ENCODE measurements around the gene GJB2.

Gene GJB2

DNA sequence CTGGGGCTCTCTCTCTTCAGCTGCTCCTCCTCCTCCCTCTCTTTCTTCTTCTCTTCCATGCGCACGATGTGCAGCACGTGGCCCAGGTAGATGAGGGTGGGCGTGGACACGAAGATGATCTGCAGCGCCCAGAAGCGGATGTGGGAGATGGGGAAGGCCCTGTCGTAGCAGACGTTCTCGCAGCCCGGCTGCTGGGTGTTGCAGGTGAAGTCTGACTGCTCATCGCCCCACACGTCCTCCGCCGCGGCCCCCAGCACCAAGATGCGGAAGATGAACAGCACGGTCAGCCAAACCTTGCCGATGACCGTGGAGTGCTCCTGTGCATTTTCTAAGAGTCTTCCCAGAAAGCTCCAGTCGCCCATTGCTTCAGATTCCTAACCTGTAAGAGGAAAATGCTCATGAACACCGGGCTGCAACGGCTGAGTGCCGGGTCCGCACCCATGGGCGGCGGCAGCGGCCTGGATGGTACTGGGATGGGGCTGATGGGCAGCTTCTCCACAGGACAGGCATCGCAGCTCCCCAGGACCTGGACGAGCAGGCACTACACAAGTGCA, 49.7 kb downstream of the GJB2 start:
- no peak overlapping the region for H3K27ac ChIP-seq (ENCODE audit: low read length, poor library complexity, severe bottlenecking)
- H2BK15ac ChIP-seq (ENCODE audit: low read depth, poor library complexity, severe bottlenecking) = no peak overlapping the region
- H3K36me3 ChIP-seq (ENCODE audit: control insufficient read depth in 1 of 2, insufficient read depth in 2 of 2, low read depth in 1 of 2, low read length in 2 of 2) = no peaks in the 10 kb centered on the region
- H3K4ac ChIP-seq (ENCODE audit: low read depth in 1 of 2, low read length in 2 of 2) = no peak overlapping the region
- no peak overlapping the region for H4K8ac ChIP-seq (ENCODE audit: low read length)
- no peak overlapping the region for H2AK5ac ChIP-seq (ENCODE audit: low read length, severe bottlenecking)
- no peak overlapping the region for H3K14ac ChIP-seq (ENCODE audit: low read length in 2 of 2)
- H2BK120ac ChIP-seq (ENCODE audit: low read depth, low read length) = no peak overlapping the region
- no peak overlapping the region for H3K4me2 ChIP-seq (ENCODE audit: low read length, poor library complexity, severe bottlenecking)
- no peak overlapping the region for H4K91ac ChIP-seq (ENCODE audit: low read length)
- no peak for DNase-seq
- H2BK12ac ChIP-seq (ENCODE audit: low read length in 2 of 2) = no peak overlapping the region
- H3K4me1 ChIP-seq (ENCODE audit: control insufficient read depth, insufficient read depth, low read depth, low read length) = no peaks in the 10 kb centered on the region
- WGBS = 95% methylated on average over 30 of the region's 30 CpGs
- H2BK5ac ChIP-seq (ENCODE audit: low read depth, low read length, poor library complexity, severe bottlenecking) = no peak overlapping the region
- no peaks in the 10 kb centered on the region for H3K9me3 ChIP-seq (ENCODE audit: control insufficient read depth, low read length)
- no peak overlapping the region for H3K23ac ChIP-seq (ENCODE audit: low read length in 2 of 2)
- H3K18ac ChIP-seq (ENCODE audit: low read depth in 1 of 2, low read length in 2 of 2) = no peak overlapping the region
- H3K79me1 ChIP-seq (replicated peaks; ENCODE audit: low read length, poor library complexity, severe bottlenecking) = no peaks in the 10 kb centered on the region
- no peak overlapping the region for H3K4me3 ChIP-seq (ENCODE audit: insufficient read depth in 1 of 2, low read depth in 1 of 2, low read length in 2 of 2)
- no peak overlapping the region for H2AFZ ChIP-seq (ENCODE audit: low read depth, low read length)
- H3K9ac ChIP-seq (ENCODE audit: low read length) = no peak overlapping the region
- peaks cover 29 to 96% of the 10 kb centered on the region in 2 experiments for H3K27me3 ChIP-seq (ENCODE audit: control insufficient read depth in 1 of 2, insufficient read depth in 1 of 2, low read length in 2 of 2)

DNA sequence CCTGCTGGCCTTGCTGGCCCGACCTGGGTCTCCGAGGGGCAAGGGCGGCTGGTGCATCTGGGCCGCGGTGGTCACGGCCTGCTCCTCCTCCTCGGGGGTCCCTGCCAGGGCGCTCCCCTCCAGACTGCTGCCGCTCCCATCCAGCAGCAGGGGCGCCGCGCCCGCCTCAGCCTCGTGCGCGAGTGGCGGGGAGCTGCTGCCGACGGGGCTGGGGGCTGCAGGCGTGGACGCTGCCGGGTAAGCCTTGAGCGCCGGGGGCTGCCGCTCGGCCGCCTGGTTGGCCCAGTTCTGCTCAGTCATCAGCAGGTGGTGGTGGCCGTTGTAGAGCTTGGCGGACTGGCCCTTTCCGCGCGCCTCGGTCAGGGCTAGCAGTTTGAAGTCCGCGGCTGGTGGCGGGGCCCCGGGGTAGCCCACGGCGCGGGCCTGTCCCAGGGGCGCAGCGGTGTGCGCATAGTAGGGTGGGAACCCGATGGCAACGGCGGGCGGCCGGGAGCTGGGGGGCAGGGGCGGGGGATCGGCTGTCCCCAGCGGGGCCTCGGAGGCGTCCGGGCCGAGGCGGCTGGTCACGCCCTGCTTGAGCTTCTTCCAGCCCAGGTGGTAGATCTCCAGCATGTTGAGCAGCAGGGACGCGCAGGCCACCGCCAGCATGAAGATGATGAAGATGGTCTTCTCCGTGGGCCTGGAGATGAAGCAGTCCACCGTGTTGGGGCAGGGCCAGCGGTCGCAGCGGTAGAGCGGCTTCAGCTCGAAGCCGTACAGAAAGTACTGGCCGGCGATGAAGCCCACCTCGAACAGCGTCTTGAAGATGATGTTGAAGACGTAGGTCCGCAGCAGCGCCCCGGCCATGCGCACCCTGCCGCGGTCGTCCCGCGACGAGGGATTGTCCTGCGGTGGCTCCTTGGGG, 50.5 kb downstream of the GJB2 start:
- no peak overlapping the region for H3K4me2 ChIP-seq (ENCODE audit: low read length, poor library complexity, severe bottlenecking)
- no peak overlapping the region for H2AK5ac ChIP-seq (ENCODE audit: low read length, severe bottlenecking)
- H3K79me1 ChIP-seq (replicated peaks; ENCODE audit: low read length, poor library complexity, severe bottlenecking) = no peaks in the 10 kb centered on the region
- no peaks in the 10 kb centered on the region for H3K36me3 ChIP-seq (ENCODE audit: control insufficient read depth in 1 of 2, insufficient read depth in 2 of 2, low read depth in 1 of 2, low read length in 2 of 2)
- no peak overlapping the region for H3K14ac ChIP-seq (ENCODE audit: low read length in 2 of 2)
- no peak overlapping the region for H3K4ac ChIP-seq (ENCODE audit: low read depth in 1 of 2, low read length in 2 of 2)
- WGBS = 76% methylated on average over 80 of the region's 84 CpGs
- H3K9me3 ChIP-seq (ENCODE audit: control insufficient read depth, low read length) = no peaks in the 10 kb centered on the region
- no peak overlapping the region for H2BK5ac ChIP-seq (ENCODE audit: low read depth, low read length, poor library complexity, severe bottlenecking)
- no peak overlapping the region for H2BK12ac ChIP-seq (ENCODE audit: low read length in 2 of 2)
- no peak overlapping the region for H2BK15ac ChIP-seq (ENCODE audit: low read depth, poor library complexity, severe bottlenecking)
- no peak overlapping the region for H4K91ac ChIP-seq (ENCODE audit: low read length)
- no peak overlapping the region for H3K9ac ChIP-seq (ENCODE audit: low read length)
- H3K18ac ChIP-seq (ENCODE audit: low read depth in 1 of 2, low read length in 2 of 2) = no peak overlapping the region
- no peak overlapping the region for H2AFZ ChIP-seq (ENCODE audit: low read depth, low read length)
- H3K27ac ChIP-seq (ENCODE audit: low read length, poor library complexity, severe bottlenecking) = no peak overlapping the region
- no peaks in the 10 kb centered on the region for H3K4me1 ChIP-seq (ENCODE audit: control insufficient read depth, insufficient read depth, low read depth, low read length)
- DNase-seq = no peak
- no peak overlapping the region for H4K8ac ChIP-seq (ENCODE audit: low read length)
- peaks cover 33 to 96% of the 10 kb centered on the region in 2 experiments for H3K27me3 ChIP-seq (ENCODE audit: control insufficient read depth in 1 of 2, insufficient read depth in 1 of 2, low read length in 2 of 2)
- no peak overlapping the region for H2BK120ac ChIP-seq (ENCODE audit: low read depth, low read length)
- H3K4me3 ChIP-seq (ENCODE audit: insufficient read depth in 1 of 2, low read depth in 1 of 2, low read length in 2 of 2) = no peak overlapping the region
- no peak overlapping the region for H3K23ac ChIP-seq (ENCODE audit: low read length in 2 of 2)

DNA sequence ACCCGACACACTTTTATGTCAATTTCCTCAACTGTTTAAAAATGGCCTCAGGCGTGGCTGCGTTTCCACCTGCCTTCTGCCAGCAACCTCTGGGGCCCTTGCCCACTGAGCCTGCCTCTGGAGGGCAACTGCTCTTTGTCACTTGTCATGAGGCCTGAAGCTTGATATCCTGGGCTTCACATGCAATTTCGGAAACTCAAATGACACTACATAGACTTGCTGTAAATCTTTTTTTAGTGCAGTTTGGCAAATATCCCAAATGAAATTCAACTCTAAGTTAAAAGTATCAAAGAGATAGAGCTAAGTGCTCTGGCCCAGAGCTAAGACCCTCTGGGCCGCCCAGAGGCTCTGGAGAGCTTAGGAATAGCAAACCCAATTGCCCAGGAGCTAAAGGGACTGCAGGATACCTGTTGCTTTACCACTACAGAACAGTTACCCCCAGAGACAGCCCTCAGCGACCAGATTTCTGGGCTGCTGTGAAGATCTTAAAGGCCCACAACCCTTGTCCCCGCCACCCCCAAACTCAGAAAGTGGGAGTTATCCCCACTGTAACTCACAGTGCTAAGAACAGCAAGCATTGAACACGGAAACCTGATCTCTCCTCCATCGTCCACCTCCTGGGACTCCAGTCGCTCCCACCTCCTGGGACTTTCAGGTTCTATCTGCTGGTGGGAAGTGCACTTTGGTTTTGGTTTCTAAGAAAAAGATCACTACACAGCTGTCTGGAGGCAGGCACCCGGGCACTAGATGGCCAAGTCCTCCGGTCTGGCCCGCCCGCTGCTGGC, 51.3 kb downstream of the GJB2 start:
- no peak overlapping the region for H4K8ac ChIP-seq (ENCODE audit: low read length)
- no peak overlapping the region for H2AFZ ChIP-seq (ENCODE audit: low read depth, low read length)
- H2BK5ac ChIP-seq (ENCODE audit: low read depth, low read length, poor library complexity, severe bottlenecking) = no peak overlapping the region
- H3K14ac ChIP-seq (ENCODE audit: low read length in 2 of 2) = no peak overlapping the region
- H2BK12ac ChIP-seq (ENCODE audit: low read length in 2 of 2) = no peak overlapping the region
- no peak overlapping the region for H2AK5ac ChIP-seq (ENCODE audit: low read length, severe bottlenecking)
- no peak overlapping the region for H3K27ac ChIP-seq (ENCODE audit: low read length, poor library complexity, severe bottlenecking)
- no peak for DNase-seq
- H3K23ac ChIP-seq (ENCODE audit: low read length in 2 of 2) = no peak overlapping the region
- WGBS = 81% methylated on average over 14 of the region's 14 CpGs
- H3K4me1 ChIP-seq (ENCODE audit: control insufficient read depth, insufficient read depth, low read depth, low read length) = no peaks in the 10 kb centered on the region
- no peak overlapping the region for H3K9ac ChIP-seq (ENCODE audit: low read length)
- no peak overlapping the region for H3K4me3 ChIP-seq (ENCODE audit: insufficient read depth in 1 of 2, low read depth in 1 of 2, low read length in 2 of 2)
- H2BK120ac ChIP-seq (ENCODE audit: low read depth, low read length) = no peak overlapping the region
- no peaks in the 10 kb centered on the region for H3K9me3 ChIP-seq (ENCODE audit: control insufficient read depth, low read length)
- no peak overlapping the region for H3K4me2 ChIP-seq (ENCODE audit: low read length, poor library complexity, severe bottlenecking)
- no peak overlapping the region for H3K18ac ChIP-seq (ENCODE audit: low read depth in 1 of 2, low read length in 2 of 2)
- H4K91ac ChIP-seq (ENCODE audit: low read length) = no peak overlapping the region
- no peaks in the 10 kb centered on the region for H3K79me1 ChIP-seq (replicated peaks; ENCODE audit: low read length, poor library complexity, severe bottlenecking)
- H3K27me3 ChIP-seq (ENCODE audit: control insufficient read depth in 1 of 2, insufficient read depth in 1 of 2, low read length in 2 of 2) = peaks cover 32 to 96% of the 10 kb centered on the region in 2 experiments
- H3K4ac ChIP-seq (ENCODE audit: low read depth in 1 of 2, low read length in 2 of 2) = no peak overlapping the region
- H2BK15ac ChIP-seq (ENCODE audit: low read depth, poor library complexity, severe bottlenecking) = no peak overlapping the region
- no peaks in the 10 kb centered on the region for H3K36me3 ChIP-seq (ENCODE audit: control insufficient read depth in 1 of 2, insufficient read depth in 2 of 2, low read depth in 1 of 2, low read length in 2 of 2)

GRCh38 chr13:20140487-20140886, 52.3 kb downstream of the GJB2 start:
- H3K79me1 ChIP-seq (replicated peaks; ENCODE audit: low read length, poor library complexity, severe bottlenecking) = no peaks in the 10 kb centered on the region
- peaks cover 22 to 89% of the 10 kb centered on the region in 2 experiments for H3K27me3 ChIP-seq (ENCODE audit: control insufficient read depth in 1 of 2, insufficient read depth in 1 of 2, low read length in 2 of 2)
- no peak overlapping the region for H3K4me2 ChIP-seq (ENCODE audit: low read length, poor library complexity, severe bottlenecking)
- H3K9ac ChIP-seq (ENCODE audit: low read length) = no peak overlapping the region
- no peaks in the 10 kb centered on the region for H3K4me1 ChIP-seq (ENCODE audit: control insufficient read depth, insufficient read depth, low read depth, low read length)
- H3K4ac ChIP-seq (ENCODE audit: low read depth in 1 of 2, low read length in 2 of 2) = no peak overlapping the region
- H2AK5ac ChIP-seq (ENCODE audit: low read length, severe bottlenecking) = no peak overlapping the region
- no peak overlapping the region for H4K8ac ChIP-seq (ENCODE audit: low read length)
- no peak overlapping the region for H2BK120ac ChIP-seq (ENCODE audit: low read depth, low read length)
- no peak overlapping the region for H3K14ac ChIP-seq (ENCODE audit: low read length in 2 of 2)
- no peak overlapping the region for H3K18ac ChIP-seq (ENCODE audit: low read depth in 1 of 2, low read length in 2 of 2)
- H2BK5ac ChIP-seq (ENCODE audit: low read depth, low read length, poor library complexity, severe bottlenecking) = no peak overlapping the region
- no peak overlapping the region for H4K91ac ChIP-seq (ENCODE audit: low read length)
- H3K23ac ChIP-seq (ENCODE audit: low read length in 2 of 2) = no peak overlapping the region
- no peak overlapping the region for H3K27ac ChIP-seq (ENCODE audit: low read length, poor library complexity, severe bottlenecking)
- H2AFZ ChIP-seq (ENCODE audit: low read depth, low read length) = no peak overlapping the region
- H2BK12ac ChIP-seq (ENCODE audit: low read length in 2 of 2) = no peak overlapping the region
- no peak overlapping the region for H3K4me3 ChIP-seq (ENCODE audit: insufficient read depth in 1 of 2, low read depth in 1 of 2, low read length in 2 of 2)
- H3K36me3 ChIP-seq (ENCODE audit: control insufficient read depth in 1 of 2, insufficient read depth in 2 of 2, low read depth in 1 of 2, low read length in 2 of 2) = no peaks in the 10 kb centered on the region
- 0% methylated on average over 2 of the region's 4 CpGs for WGBS
- no peak for DNase-seq
- no peak overlapping the region for H2BK15ac ChIP-seq (ENCODE audit: low read depth, poor library complexity, severe bottlenecking)
- H3K9me3 ChIP-seq (ENCODE audit: control insufficient read depth, low read length) = no peaks in the 10 kb centered on the region
